Prostate gland (tissue), 2 donors: ENCODE results near the gene SIKE1. TPM values are rescaled to one million over a fixed set of nuclear protein-coding genes. Genes with fewer than 3 reads are reported as not detected.

Experiments used
- DNase-seq: peaks from one replicate; pipeline ENCODE4 v3.0.0-alpha.2; 2019; ENCODE audit warnings: low spot score
- H3K27ac ChIP-seq, 2 donors: fragments of 200-600 bp; sonication (generic); 2 replicates each; pipeline ENCODE4 v1.5.1; 2017 to 2019
- H3K27me3 ChIP-seq: fragments of 200-600 bp; sonication (generic); replicated peaks from 2 replicates; pipeline ENCODE4 v1.5.1; 2019; ENCODE audit not compliant: insufficient read depth
- H3K36me3 ChIP-seq, 2 donors: fragments of 200-600 bp; sonication (generic); 1 replicate in 1 of 2; 2 replicates in 1 of 2; pipeline versions ENCODE4 v1.5.1 to v1.8.1; 2017 to 2019
- H3K4me1 ChIP-seq: fragments of 200-600 bp; sonication (generic); replicated peaks from 2 replicates; pipeline ENCODE4 v1.5.1; 2019
- H3K4me3 ChIP-seq, 2 donors: fragments of 200-600 bp; sonication (generic); 2 replicates each; pipeline ENCODE4 v1.5.1; 2017 to 2019
- H3K9me3 ChIP-seq: fragments of 200-600 bp; sonication (generic); 2 replicates; pipeline ENCODE4 v1.5.1; 2017
- POLR2A ChIP-seq: fragments of 450-650 bp; IDR thresholded peaks from one replicate; pipeline ENCODE4 v1.6.1; 2016; ENCODE audit warnings: antibody characterized with exemption, mild to moderate bottlenecking
- POLR2AphosphoS5 ChIP-seq: sonication (generic); formaldehyde crosslinking; IDR thresholded peaks from one replicate; pipeline ENCODE4 v1.6.1; 2017; ENCODE audit warnings: antibody characterized with exemption
- WGBS: methylation state at CpG from one replicate; pipeline ENCODE4 v1.1.5; 2018; 5-methylcytosine and 5-hydroxymethylcytosine counted together
- intact Hi-C: fragments of 100-400 bp; cut with DNase I; formaldehyde crosslinking; loops from one replicate; pipeline ENCODE4 v1.14.2; 2022
- small RNA-seq, 2 donors: library from RNA; depleted of rRNA; stranded (forward); fragments of <200 nt; gene quantifications; one replicate each; pipeline ENCODE3, GENCODE V24; 2016
- total RNA-seq, 2 donors: library from RNA; depleted of rRNA; stranded (reverse); fragments of >200 nt; gene quantifications; one replicate each; pipeline ENCODE4 v1.1.0, GENCODE V29; 2016
- TF ChIP-seq, protein P1 (sequence below), 4 experiments: fragments of 200-600 bp in 2 of 4; fragments of 450-650 bp in 2 of 4; sonication (generic) in 2 of 4; IDR thresholded peaks; 1 replicate in 3 of 4; 2 replicates in 1 of 4; pipeline ENCODE4 v1.5.1; 2016 to 2019; ENCODE audit warnings: antibody characterized with exemption in 4 of 4, mild to moderate bottlenecking in 2 of 4, moderate library complexity in 2 of 4

SIKE1 gene
- total RNA-seq, 2 donors from 2014 or later: 21.9 to 33.7 TPM

DNA sequence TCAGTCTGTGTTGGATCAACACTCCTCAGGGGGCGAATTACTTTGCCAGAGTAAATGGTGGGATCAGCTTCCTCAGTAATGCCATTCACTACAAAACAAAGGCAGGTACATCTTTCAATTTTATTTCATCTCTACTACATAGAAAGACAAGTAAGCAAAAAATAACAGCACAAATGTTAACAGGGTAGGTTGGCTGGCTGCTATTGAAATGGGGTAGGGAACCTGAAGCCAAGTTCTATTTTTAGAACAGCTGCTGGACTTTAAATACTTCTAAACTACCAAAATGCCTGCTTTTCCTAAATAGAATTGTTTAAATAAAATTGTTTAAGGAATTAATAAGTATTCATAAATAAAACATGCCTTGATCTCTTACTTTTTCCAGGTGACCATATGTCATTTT is 56.6 kb downstream of the SIKE1 start:
- WGBS: 97% methylated on average over 1 of the region's 1 CpG
- no peak for TF ChIP-seq POLR2A
- TF ChIP-seq, protein P1, sequence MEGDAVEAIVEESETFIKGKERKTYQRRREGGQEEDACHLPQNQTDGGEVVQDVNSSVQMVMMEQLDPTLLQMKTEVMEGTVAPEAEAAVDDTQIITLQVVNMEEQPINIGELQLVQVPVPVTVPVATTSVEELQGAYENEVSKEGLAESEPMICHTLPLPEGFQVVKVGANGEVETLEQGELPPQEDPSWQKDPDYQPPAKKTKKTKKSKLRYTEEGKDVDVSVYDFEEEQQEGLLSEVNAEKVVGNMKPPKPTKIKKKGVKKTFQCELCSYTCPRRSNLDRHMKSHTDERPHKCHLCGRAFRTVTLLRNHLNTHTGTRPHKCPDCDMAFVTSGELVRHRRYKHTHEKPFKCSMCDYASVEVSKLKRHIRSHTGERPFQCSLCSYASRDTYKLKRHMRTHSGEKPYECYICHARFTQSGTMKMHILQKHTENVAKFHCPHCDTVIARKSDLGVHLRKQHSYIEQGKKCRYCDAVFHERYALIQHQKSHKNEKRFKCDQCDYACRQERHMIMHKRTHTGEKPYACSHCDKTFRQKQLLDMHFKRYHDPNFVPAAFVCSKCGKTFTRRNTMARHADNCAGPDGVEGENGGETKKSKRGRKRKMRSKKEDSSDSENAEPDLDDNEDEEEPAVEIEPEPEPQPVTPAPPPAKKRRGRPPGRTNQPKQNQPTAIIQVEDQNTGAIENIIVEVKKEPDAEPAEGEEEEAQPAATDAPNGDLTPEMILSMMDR (IDR thresholded peaks at IDR 0.05): no peak
- no peak for TF ChIP-seq POLR2AphosphoS5
- Histone ChIP-seq H3K4me3 (no peak overlapping the region), H3K9me3 (no peaks in the 10 kb centered on the region), H3K27ac (no peak overlapping the region), H3K27me3 (no peaks in the 10 kb centered on the region), H3K4me1 (no peaks in the 10 kb centered on the region), H3K36me3 (peaks cover 5 to 21% of the 10 kb centered on the region in 2 donors)
- no peak for DNase-seq
- intact Hi-C loops: no loop called here

DNA sequence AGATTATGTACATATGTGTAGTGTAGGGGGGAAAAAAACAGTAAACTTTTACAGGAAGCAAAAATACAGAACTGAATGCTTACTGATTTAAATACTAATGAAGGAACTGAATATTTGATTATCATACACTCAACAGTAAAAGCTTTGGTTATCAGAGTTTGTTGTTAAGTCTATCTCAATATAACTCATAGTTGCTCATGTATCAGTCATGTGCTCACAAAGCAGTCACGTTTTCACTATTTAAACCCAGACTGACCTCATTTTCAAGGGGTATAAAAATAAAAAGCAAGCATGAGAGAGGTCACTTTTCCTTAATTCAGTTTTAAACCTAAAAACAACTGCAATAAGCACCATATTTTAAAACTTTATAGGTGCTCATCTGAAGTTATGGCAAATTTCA is 57.0 kb downstream of the SIKE1 start:
- no peaks in the 10 kb centered on the region for H3K4me1 ChIP-seq
- H3K27ac ChIP-seq: no peak overlapping the region
- DNase-seq: no peak
- H3K27me3 ChIP-seq: no peaks in the 10 kb centered on the region
- peaks cover 5 to 24% of the 10 kb centered on the region in 2 donors for H3K36me3 ChIP-seq
- 2% methylated on average over 1 of the region's 1 CpG for WGBS
- TF ChIP-seq POLR2AphosphoS5 (no peak), POLR2A (no peak)
- TF ChIP-seq, protein P1 (IDR thresholded peaks at IDR 0.05): no peak
- intact Hi-C loops: no loop called here
- H3K9me3 ChIP-seq: no peaks in the 10 kb centered on the region
- H3K4me3 ChIP-seq: no peak overlapping the region

DNA sequence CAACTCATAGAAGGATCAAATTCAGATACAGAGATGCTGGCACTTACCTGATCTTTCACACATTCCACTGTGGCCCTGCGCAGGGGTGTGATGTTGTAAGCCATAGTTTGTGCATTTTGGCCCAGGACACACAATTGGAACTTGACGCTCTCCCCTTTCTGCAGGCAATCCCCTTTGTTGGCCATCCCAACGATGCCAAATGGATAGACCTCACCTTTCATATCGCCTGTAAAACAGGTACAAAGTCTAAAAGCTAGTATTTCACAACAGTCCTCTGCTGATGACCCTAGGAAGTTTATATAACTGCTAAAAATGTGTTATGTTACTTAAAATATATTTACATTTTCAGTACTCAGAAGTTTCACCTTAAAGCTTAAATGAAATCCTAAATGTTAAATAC is 60.0 kb downstream of the SIKE1 start:
- H3K27me3 ChIP-seq: no peaks in the 10 kb centered on the region
- 89% methylated on average over 4 of the region's 4 CpGs for WGBS
- no peak for TF ChIP-seq POLR2A
- no peak for TF ChIP-seq POLR2AphosphoS5
- TF ChIP-seq, protein P1 (IDR thresholded peaks at IDR 0.05): no peak
- H3K9me3 ChIP-seq: no peaks in the 10 kb centered on the region
- no peak overlapping the region for H3K27ac ChIP-seq
- H3K36me3 ChIP-seq: peaks cover 5 to 24% of the 10 kb centered on the region in 2 donors
- DNase-seq: no peak
- intact Hi-C loops: no loop called here
- H3K4me1 ChIP-seq: no peaks in the 10 kb centered on the region
- H3K4me3 ChIP-seq: no peak overlapping the region

Small RNA genes within 50 kb of the gene (small RNA-seq; reads per million reads assigned to genes)
- gene RNY1P13: 0 reads per million in 2 donors

Other genes starting within 250 kb of the SIKE1 start
- 10 to 100 TPM; 35.9 to 38.5 TPM for gene BCAS2, start 199.1 kb downstream of the SIKE1 start, total RNA-seq
- 10 to 100 TPM in 1 of 2 donors, 1 to 10 TPM in 1; 2.9 to 10.6 TPM for gene DENND2C, start 110.6 kb downstream of the SIKE1 start, total RNA-seq
- under 1 TPM; 0.23 to 0.40 TPM for gene AMPD1, start 85.1 kb downstream of the SIKE1 start, total RNA-seq
- 10 to 100 TPM; 23.4 to 24.6 TPM for gene NRAS, start 63.9 kb downstream of the SIKE1 start, total RNA-seq
- 100 to 1,000 TPM; 458 to 889 TPM for gene CSDE1, start 22.7 kb downstream of the SIKE1 start, total RNA-seq
- 1 to 10 TPM in 1 of 2 donors, not detected in 1; 9.3 TPM for gene SYCP1, start 74.2 kb upstream of the SIKE1 start, total RNA-seq
- gene TSHB, start 249.1 kb upstream of the SIKE1 start, total RNA-seq: not detected